ENCODE results near the gene PTTG2.
"Not testable (repeated sequence)": the region's sequence is repeated elsewhere in the genome, so short reads cannot be mapped to it uniquely, and the experiment has no call there.

GRCh38 chr4:37975321-37975822, 15.2 kb downstream of the PTTG2 start:
- TF ChIP-seq ZBTB8A (CRISPR knock-in tag; IDR thresholded peaks at IDR 0.05; ENCODE audit: borderline replicate concordance, low read depth); CEBPB (IDR thresholded peaks at IDR 0.05; ENCODE audit: borderline replicate concordance, low read depth, low read length); ARNTL (CRISPR knock-in tag; IDR thresholded peaks at IDR 0.05): not testable (repeated sequence)

All from HepG2 (cell line).